Measurements from ENCODE around the gene AQP9.

- TF ChIP-seq POLR2AphosphoS5 (IDR thresholded peaks at IDR 0.05; ENCODE audit: low read depth, low read length) (no peak), REST (IDR thresholded peaks at IDR 0.05; ENCODE audit: insufficient read depth in 1 of 2, low read depth in 2 of 2, low read length in 2 of 2) (no peak)
Observed at GRCh38 chr15:58148120-58148519, 9.9 kb downstream of the AQP9 start.

Measured in PFSK-1 (cell line).